HCT116 (cell line): ENCODE results near the gene PHACTR1. TPM values are rescaled to one million over a fixed set of nuclear protein-coding genes. Genes with fewer than 3 reads are reported as not detected.

Source experiments
- ATAC-seq: fragments of 200-7000 bp; cut with Tn5 transposase; 2 replicates; pipeline ENCODE4 v1.9.1; 2020; ENCODE audit warnings: mild to moderate bottlenecking, moderate library complexity
- BruUV-seq: library from RNA; stranded (reverse); fragments of 400-500 nt; replicated peaks from 2 replicates; lab custom pipeline; 2021; lab: Mats Ljungman, UMichigan
- CTCF ChIA-PET: fragments of 300-600 bp; sonication (Branson Sonifier 250); formaldehyde crosslinking; loops from one replicate; lab custom pipeline; 2021; ENCODE audit warnings: antibody characterized with exemption; lab: Charles Lee
- POLR2A ChIA-PET: fragments of 300-600, 350-600 bp; sonication (Branson Sonifier 250); formaldehyde crosslinking; loops from one replicate; lab custom pipeline; 2021; ENCODE audit warnings: antibody characterized with exemption; lab: Charles Lee
- RAD21 ChIA-PET, 2 experiments: fragments of 300-600 bp; sonication (Branson Sonifier 250); formaldehyde crosslinking; loops; one replicate each; lab custom pipeline; 2023; ENCODE audit warnings: low total read pairs in 2 of 2; ENCODE audit not compliant: uncharacterized antibody in 2 of 2, unreplicated experiment in 2 of 2, low non-redundant PET in 1 of 2; lab: Charles Lee
- DNase-seq: peaks from one replicate; pipeline ENCODE4 v3.0.0-alpha.2; 2010; ENCODE audit warnings: low read depth, low spot score
- H2AFZ ChIP-seq: fragments of 200-600 bp; shearing (Covaris generic), sonication (generic); 2 replicates; pipeline ENCODE4 v1.6.1; 2017; ENCODE audit warnings: low read depth, mixed run types, mixed read lengths, antibody characterized with exemption, low read length; ENCODE audit not compliant: poor library complexity, severe bottlenecking
- H3K27ac ChIP-seq: 2 replicates; pipeline ENCODE4 v1.5.1; 2012; ENCODE audit warnings: low read depth, low read length
- H3K27me3 ChIP-seq: fragments of 200-600 bp; sonication (generic); 2 replicates; pipeline ENCODE4 v1.6.1; 2016; ENCODE audit warnings: mixed run types, low read length, mixed read lengths; ENCODE audit not compliant: insufficient read depth
- H3K36me3 ChIP-seq, 2 experiments: fragments of 200-500 bp in 1 of 2; fragments of 200-600 bp in 1 of 2; sonication (Bioruptor generic) in 1 of 2; sonication (generic) in 1 of 2; 2 replicates each; pipeline versions ENCODE4 v1.5.1 to v1.6.1; 2014 to 2016; ENCODE audit warnings: low read length in 2 of 2, inconsistent platforms in 1 of 2, mixed read lengths in 1 of 2, mixed run types in 1 of 2; ENCODE audit not compliant: insufficient read depth in 2 of 2, control insufficient read depth in 1 of 2
- H3K4me1 ChIP-seq, 2 experiments: fragments of 200-600 bp in 1 of 2; sonication (generic) in 1 of 2; 2 replicates each; pipeline versions ENCODE4 v1.5.1 to v1.6.1; 2012 to 2017; ENCODE audit warnings: low read length in 2 of 2, inconsistent platforms in 1 of 2, mild to moderate bottlenecking in 1 of 2, mixed read lengths in 1 of 2, mixed run types in 1 of 2, moderate library complexity in 1 of 2; ENCODE audit not compliant: insufficient read depth in 2 of 2, control insufficient read depth in 1 of 2
- H3K4me2 ChIP-seq: fragments of 200-600 bp; sonication (generic); 2 replicates; pipeline ENCODE4 v1.6.1; 2017; ENCODE audit warnings: mixed run types, low read length, mixed read lengths
- H3K4me3 ChIP-seq, 2 experiments: fragments of 200-600 bp in 1 of 2; sonication (generic) in 1 of 2; replicated peaks in 1 of 2; 2 replicates each; pipeline ENCODE4 v1.5.1; 2011 to 2016; ENCODE audit warnings: low read length in 2 of 2, control low read depth in 1 of 2, low read depth in 1 of 2, mild to moderate bottlenecking in 1 of 2, mixed read lengths in 1 of 2, mixed run types in 1 of 2
- H3K79me2 ChIP-seq: fragments of 200-600 bp; sonication (generic); 2 replicates; pipeline ENCODE4 v1.6.1; 2017; ENCODE audit warnings: mild to moderate bottlenecking, mixed run types, low read length, moderate library complexity, mixed read lengths; ENCODE audit not compliant: insufficient read depth
- H3K9ac ChIP-seq: fragments of 200-600 bp; sonication (generic); 2 replicates; pipeline ENCODE4 v1.6.1; 2016; ENCODE audit warnings: low read length, mixed read lengths
- H3K9me2 ChIP-seq: fragments of 200-600 bp; sonication (generic), shearing (Covaris generic); 2 replicates; pipeline ENCODE4 v1.6.1; 2017; ENCODE audit warnings: mixed run types, mild to moderate bottlenecking, moderate library complexity; ENCODE audit not compliant: insufficient read depth
- H3K9me3 ChIP-seq, 2 experiments: fragments of 200-500 bp in 1 of 2; fragments of 200-600 bp in 1 of 2; sonication (Bioruptor generic) in 1 of 2; sonication (generic) in 1 of 2; 2 replicates each; pipeline ENCODE4 v1.6.1; 2014 to 2017; ENCODE audit warnings: low read length in 2 of 2, mixed read lengths in 2 of 2, inconsistent platforms in 1 of 2, low read depth in 1 of 2, mild to moderate bottlenecking in 1 of 2, mixed run types in 1 of 2, moderate library complexity in 1 of 2; ENCODE audit not compliant: control insufficient read depth in 1 of 2, insufficient read depth in 1 of 2
- H4K20me1 ChIP-seq: fragments of 200-600 bp; sonication (generic), shearing (Covaris generic); 2 replicates; pipeline ENCODE4 v1.6.1; 2017; ENCODE audit warnings: mixed run types, mild to moderate bottlenecking, moderate library complexity; ENCODE audit not compliant: insufficient read depth
- CBX3 ChIP-seq: IDR thresholded peaks from 2 replicates; pipeline ENCODE4 v1.6.1; 2012; ENCODE audit warnings: low read depth
- CEBPB ChIP-seq: IDR thresholded peaks from 2 replicates; pipeline ENCODE4 v1.6.1; 2012; ENCODE audit warnings: low read depth
- EGR1 ChIP-seq: IDR thresholded peaks from 2 replicates; pipeline ENCODE4 v1.6.1; 2012; ENCODE audit warnings: low read depth
- ELF1 ChIP-seq: IDR thresholded peaks from 2 replicates; pipeline ENCODE4 v1.6.1; 2012; ENCODE audit warnings: low read depth, borderline replicate concordance
- EZH2phosphoT487 ChIP-seq: fragments of 200-600 bp; IDR thresholded peaks from 2 replicates; pipeline ENCODE4 v1.6.1; 2018; ENCODE audit warnings: antibody characterized with exemption, borderline replicate concordance
- JUND ChIP-seq: IDR thresholded peaks from 2 replicates; pipeline ENCODE4 v1.6.1; 2012
- POLR2A ChIP-seq: IDR thresholded peaks from 2 replicates; pipeline ENCODE4 v1.7.0; 2011; ENCODE audit warnings: borderline replicate concordance; ENCODE audit not compliant: insufficient read depth, insufficient read length; ENCODE audit errors: extremely low read depth
- POLR2AphosphoS5 ChIP-seq: IDR thresholded peaks from 2 replicates; pipeline ENCODE4 v1.6.1; 2011; ENCODE audit warnings: mild to moderate bottlenecking, low read depth, low read length, moderate library complexity
- RAD21 ChIP-seq: IDR thresholded peaks from 2 replicates; pipeline ENCODE4 v1.6.1; 2012; ENCODE audit warnings: low read depth, mild to moderate bottlenecking
- SP1 ChIP-seq: IDR thresholded peaks from 2 replicates; pipeline ENCODE4 v1.6.1; 2012; ENCODE audit warnings: low read depth
- SRF ChIP-seq: IDR thresholded peaks from 2 replicates; pipeline ENCODE4 v1.6.1; 2012; ENCODE audit warnings: low read depth
- TCF7L2 ChIP-seq: IDR thresholded peaks from 2 replicates; pipeline ENCODE4 v1.7.0; 2011; ENCODE audit warnings: borderline replicate concordance, inconsistent platforms; ENCODE audit not compliant: insufficient read depth, insufficient read length; ENCODE audit errors: extremely low read depth
- YY1 ChIP-seq: IDR thresholded peaks from 2 replicates; pipeline ENCODE4 v1.6.1; 2011; ENCODE audit warnings: low read length, low read depth, moderate library complexity, mild to moderate bottlenecking; ENCODE audit not compliant: insufficient replicate concordance; ENCODE audit errors: extremely low read depth
- ZBTB33 ChIP-seq: IDR thresholded peaks from 2 replicates; pipeline ENCODE4 v1.6.1; 2011; ENCODE audit warnings: mild to moderate bottlenecking, low read length, moderate library complexity; ENCODE audit not compliant: insufficient replicate concordance; ENCODE audit errors: extremely low read depth
- ZNF274 ChIP-seq: fragments of 200-500 bp; sonication (Bioruptor generic); IDR thresholded peaks from 2 replicates; pipeline ENCODE4 v1.6.1; 2014; ENCODE audit warnings: mild to moderate bottlenecking, low read depth, low read length, inconsistent platforms
- intact Hi-C: fragments of 100-400 bp; cut with micrococcal nuclease; formaldehyde crosslinking; loops from 2 replicates; pipeline ENCODE4 v1.10.0; 2022
- total RNA-seq: library from RNA; stranded (reverse); gene quantifications from one replicate; pipeline ENCODE4 v1.2.1, GENCODE V29; 2021; ENCODE audit not compliant: unreplicated experiment
- TF ChIP-seq, protein P1 (sequence below): IDR thresholded peaks from 2 replicates; pipeline ENCODE4 v1.6.1; 2012

Gene PHACTR1
- total RNA-seq, 1 experiment from 2014 or later = 0.17 TPM

GRCh38 chr6:13033145-13033544, 316.6 kb downstream of the PHACTR1 start:
- H3K4me3 ChIP-seq = no peak overlapping the region
- H4K20me1 ChIP-seq = no peaks in the 10 kb centered on the region
- POLR2A ChIA-PET = no interaction called here
- peaks cover 31% of the 10 kb centered on the region for H3K27me3 ChIP-seq
- no peaks in the 10 kb centered on the region for H3K79me2 ChIP-seq
- CTCF ChIA-PET = no interaction called here
- H3K36me3 ChIP-seq = no peaks in the 10 kb centered on the region
- H3K27ac ChIP-seq = no peak overlapping the region
- no peak overlapping the region for H3K4me2 ChIP-seq
- DNase-seq (no peak), ATAC-seq (no peak)
- no peaks in the 10 kb centered on the region for H3K4me1 ChIP-seq
- RAD21 ChIA-PET = no interaction called here
- TF ChIP-seq, protein P1, sequence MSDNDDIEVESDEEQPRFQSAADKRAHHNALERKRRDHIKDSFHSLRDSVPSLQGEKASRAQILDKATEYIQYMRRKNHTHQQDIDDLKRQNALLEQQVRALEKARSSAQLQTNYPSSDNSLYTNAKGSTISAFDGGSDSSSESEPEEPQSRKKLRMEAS = no peak
- TF ChIP-seq POLR2AphosphoS5 (no peak), YY1 (no peak)
- no peaks in the 10 kb centered on the region for H3K9me2 ChIP-seq
- intact Hi-C loops = no loop called here
- no peak overlapping the region for H3K9ac ChIP-seq
- H3K9me3 ChIP-seq = no peaks in the 10 kb centered on the region
- H2AFZ ChIP-seq = no peak overlapping the region
- BruUV-seq = no TSS peak

GRCh38 chr6:13034316-13034715, 317.7 kb downstream of the PHACTR1 start:
- Histone ChIP-seq H3K9me3 (no peaks in the 10 kb centered on the region), H3K79me2 (no peaks in the 10 kb centered on the region), H3K9ac (no peak overlapping the region), H3K27ac (no peak overlapping the region), H3K27me3 (peaks cover 26% of the 10 kb centered on the region), H3K9me2 (no peaks in the 10 kb centered on the region), H4K20me1 (no peaks in the 10 kb centered on the region), H3K4me1 (no peaks in the 10 kb centered on the region), H3K36me3 (no peaks in the 10 kb centered on the region), H3K4me2 (no peak overlapping the region), H2AFZ (no peak overlapping the region), H3K4me3 (no peak overlapping the region)
- ChIA-PET POLR2A (no interaction called here), RAD21 (no interaction called here), CTCF (no interaction called here)
- no peak for ATAC-seq
- TF ChIP-seq POLR2AphosphoS5 = no peak
- no peak for TF ChIP-seq RAD21
- no peak for TF ChIP-seq CEBPB
- no peak for TF ChIP-seq SP1
- no peak for TF ChIP-seq ELF1
- TF ChIP-seq SRF = no peak
- TF ChIP-seq EZH2phosphoT487 = no peak
- no peak for TF ChIP-seq ZBTB33
- TF ChIP-seq JUND = no peak
- TF ChIP-seq POLR2A = no peak
- no peak for TF ChIP-seq EGR1
- no peak for TF ChIP-seq CBX3
- no peak for TF ChIP-seq ZNF274
- no peak for TF ChIP-seq TCF7L2
- no TSS peak for BruUV-seq
- intact Hi-C loops = no loop called here
- DNase-seq = no peak
